ENCODE data around the gene LGALS7B. TPM values are rescaled to one million over a fixed set of nuclear protein-coding genes. Genes with fewer than 3 reads are reported as not detected.

LGALS7B gene
- total and polyA plus RNA-seq, 2 experiments from 2014 or later = 2.4 to 6.6 TPM

DNA sequence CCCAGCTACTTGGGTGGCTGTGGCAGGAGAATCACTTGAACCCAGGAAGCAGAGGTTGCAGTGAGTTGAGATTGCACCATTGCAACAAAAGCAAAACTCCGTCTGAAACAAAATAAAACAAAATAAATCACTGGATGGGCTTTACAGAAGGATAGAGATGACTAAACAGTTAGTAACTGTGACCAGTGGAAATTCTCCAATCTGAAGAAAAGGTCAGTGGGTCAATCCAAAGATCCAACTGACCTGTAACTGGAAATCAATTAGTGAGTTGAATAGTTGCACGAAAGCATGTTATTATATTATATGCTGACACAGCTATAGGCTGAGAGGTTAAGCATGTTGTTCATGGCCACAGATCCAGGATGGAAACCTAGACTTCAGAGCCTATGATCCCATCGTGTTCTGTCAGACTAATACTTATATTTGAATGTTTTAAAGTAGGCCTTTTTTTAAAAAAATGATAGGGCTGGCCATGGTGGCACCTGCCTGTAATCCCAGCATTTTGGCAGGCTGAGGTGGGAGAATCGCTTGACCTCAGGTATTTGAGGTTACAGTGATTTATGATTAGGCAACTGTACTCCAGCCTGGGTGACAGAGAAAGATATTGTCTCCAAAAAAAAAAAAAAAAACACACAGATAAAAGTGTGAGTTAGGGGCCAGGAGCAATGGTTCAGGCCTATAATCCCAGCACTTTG is 41.2 kb downstream of the LGALS7B start:
- Mint-ChIP-seq H3K4me1 (peaks cover 25% of the 10 kb centered on the region), H3K36me3 (ENCODE audit: low read depth) (peaks cover 38% of the 10 kb centered on the region), H3K9me3 (no peaks in the 10 kb centered on the region), H3K27ac (no peak overlapping the region), H3K4me3 (peak overlapping the region; percentile 78), H3K27me3 (ENCODE audit: insufficient read depth, low read depth, poor library complexity) (peaks cover 11% of the 10 kb centered on the region)
- Histone ChIP-seq H3K79me2 (replicated peaks; ENCODE audit: insufficient read depth) (peaks cover 9% of the 10 kb centered on the region; the same call in 1 of the 2 replicates), H3K9me2 (ENCODE audit: insufficient read depth) (no peaks in the 10 kb centered on the region), H3K4me2 (no peak overlapping the region), H3K27me3 (ENCODE audit: insufficient read depth) (no peaks in the 10 kb centered on the region), H3F3A (replicated peaks; ENCODE audit: low read depth) (peaks cover 29% of the 10 kb centered on the region), H3K36me3 (ENCODE audit: insufficient read depth) (peaks cover 5% of the 10 kb centered on the region), H2AFZ (no peak overlapping the region), H3K4me3 (peak overlapping the region; percentile 80; the same call in 1 of the 2 replicates), H3K4me1 (ENCODE audit: insufficient read depth) (peaks cover 23% of the 10 kb centered on the region), H3K27ac (ENCODE audit: low read depth) (no peak overlapping the region), H4K20me1 (replicated peaks; ENCODE audit: insufficient read depth) (peaks cover 10% of the 10 kb centered on the region; the same call in 1 of the 2 replicates)
- TF ChIP-seq, protein P1, sequence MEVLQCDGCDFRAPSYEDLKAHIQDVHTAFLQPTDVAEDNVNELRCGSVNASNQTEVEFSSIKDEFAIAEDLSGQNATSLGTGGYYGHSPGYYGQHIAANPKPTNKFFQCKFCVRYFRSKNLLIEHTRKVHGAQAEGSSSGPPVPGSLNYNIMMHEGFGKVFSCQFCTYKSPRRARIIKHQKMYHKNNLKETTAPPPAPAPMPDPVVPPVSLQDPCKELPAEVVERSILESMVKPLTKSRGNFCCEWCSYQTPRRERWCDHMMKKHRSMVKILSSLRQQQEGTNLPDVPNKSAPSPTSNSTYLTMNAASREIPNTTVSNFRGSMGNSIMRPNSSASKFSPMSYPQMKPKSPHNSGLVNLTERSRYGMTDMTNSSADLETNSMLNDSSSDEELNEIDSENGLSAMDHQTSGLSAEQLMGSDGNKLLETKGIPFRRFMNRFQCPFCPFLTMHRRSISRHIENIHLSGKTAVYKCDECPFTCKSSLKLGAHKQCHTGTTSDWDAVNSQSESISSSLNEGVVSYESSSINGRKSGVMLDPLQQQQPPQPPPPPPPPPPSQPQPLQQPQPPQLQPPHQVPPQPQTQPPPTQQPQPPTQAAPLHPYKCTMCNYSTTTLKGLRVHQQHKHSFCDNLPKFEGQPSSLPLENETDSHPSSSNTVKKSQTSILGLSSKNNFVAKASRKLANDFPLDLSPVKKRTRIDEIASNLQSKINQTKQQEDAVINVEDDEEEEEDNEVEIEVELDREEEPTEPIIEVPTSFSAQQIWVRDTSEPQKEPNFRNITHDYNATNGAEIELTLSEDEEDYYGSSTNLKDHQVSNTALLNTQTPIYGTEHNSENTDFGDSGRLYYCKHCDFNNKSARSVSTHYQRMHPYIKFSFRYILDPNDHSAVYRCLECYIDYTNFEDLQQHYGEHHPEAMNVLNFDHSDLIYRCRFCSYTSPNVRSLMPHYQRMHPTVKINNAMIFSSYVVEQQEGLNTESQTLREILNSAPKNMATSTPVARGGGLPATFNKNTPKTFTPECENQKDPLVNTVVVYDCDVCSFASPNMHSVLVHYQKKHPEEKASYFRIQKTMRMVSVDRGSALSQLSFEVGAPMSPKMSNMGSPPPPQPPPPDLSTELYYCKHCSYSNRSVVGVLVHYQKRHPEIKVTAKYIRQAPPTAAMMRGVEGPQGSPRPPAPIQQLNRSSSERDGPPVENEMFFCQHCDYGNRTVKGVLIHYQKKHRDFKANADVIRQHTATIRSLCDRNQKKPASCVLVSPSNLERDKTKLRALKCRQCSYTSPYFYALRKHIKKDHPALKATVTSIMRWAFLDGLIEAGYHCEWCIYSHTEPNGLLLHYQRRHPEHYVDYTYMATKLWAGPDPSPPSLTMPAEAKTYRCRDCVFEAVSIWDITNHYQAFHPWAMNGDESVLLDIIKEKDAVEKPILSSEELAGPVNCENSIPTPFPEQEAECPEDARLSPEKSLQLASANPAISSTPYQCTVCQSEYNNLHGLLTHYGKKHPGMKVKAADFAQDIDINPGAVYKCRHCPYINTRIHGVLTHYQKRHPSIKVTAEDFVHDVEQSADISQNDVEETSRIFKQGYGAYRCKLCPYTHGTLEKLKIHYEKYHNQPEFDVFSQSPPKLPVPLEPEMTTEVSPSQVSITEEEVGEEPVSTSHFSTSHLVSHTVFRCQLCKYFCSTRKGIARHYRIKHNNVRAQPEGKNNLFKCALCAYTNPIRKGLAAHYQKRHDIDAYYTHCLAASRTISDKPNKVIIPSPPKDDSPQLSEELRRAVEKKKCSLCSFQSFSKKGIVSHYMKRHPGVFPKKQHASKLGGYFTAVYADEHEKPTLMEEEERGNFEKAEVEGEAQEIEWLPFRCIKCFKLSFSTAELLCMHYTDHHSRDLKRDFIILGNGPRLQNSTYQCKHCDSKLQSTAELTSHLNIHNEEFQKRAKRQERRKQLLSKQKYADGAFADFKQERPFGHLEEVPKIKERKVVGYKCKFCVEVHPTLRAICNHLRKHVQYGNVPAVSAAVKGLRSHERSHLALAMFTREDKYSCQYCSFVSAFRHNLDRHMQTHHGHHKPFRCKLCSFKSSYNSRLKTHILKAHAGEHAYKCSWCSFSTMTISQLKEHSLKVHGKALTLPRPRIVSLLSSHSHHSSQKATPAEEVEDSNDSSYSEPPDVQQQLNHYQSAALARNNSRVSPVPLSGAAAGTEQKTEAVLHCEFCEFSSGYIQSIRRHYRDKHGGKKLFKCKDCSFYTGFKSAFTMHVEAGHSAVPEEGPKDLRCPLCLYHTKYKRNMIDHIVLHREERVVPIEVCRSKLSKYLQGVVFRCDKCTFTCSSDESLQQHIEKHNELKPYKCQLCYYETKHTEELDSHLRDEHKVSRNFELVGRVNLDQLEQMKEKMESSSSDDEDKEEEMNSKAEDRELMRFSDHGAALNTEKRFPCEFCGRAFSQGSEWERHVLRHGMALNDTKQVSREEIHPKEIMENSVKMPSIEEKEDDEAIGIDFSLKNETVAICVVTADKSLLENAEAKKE (CRISPR knock-in tag; IDR thresholded peaks at IDR 0.05) = no peak
- TF ChIP-seq EZH2phosphoT487 (IDR thresholded peaks at IDR 0.05; ENCODE audit: unreplicated experiment) = no peak
- no peak for TF ChIP-seq NANOG (IDR thresholded peaks at IDR 0.05; ENCODE audit: borderline replicate concordance)
- DNase-seq (ENCODE audit: low spot score) = no peak
- ATAC-seq = no peak

DNA sequence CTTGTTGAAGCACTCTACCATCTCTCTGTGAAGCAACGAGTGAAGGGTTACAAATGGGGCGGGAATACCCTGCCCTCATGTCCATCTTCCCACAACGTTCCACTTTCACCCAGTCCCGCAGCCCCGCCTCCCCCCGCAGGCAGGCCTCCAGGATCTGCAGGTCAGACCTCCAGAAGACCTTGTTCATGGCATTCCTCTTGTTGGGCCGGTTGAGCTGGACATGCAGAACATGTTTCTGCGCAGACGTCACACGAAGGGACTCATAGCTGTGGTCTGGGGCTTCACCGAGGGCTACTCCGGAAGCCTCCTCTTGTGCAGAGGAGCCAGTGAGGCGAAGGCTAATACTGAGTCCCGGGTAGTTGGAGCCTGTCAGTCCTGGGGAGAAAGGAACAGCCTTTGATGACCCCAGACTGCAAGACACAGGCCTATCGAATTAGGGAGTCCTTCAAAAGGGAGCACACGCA is 42.2 kb downstream of the LGALS7B start:
- peaks cover 8% of the 10 kb centered on the region for H3K36me3 ChIP-seq (ENCODE audit: insufficient read depth)
- H4K20me1 ChIP-seq (replicated peaks; ENCODE audit: insufficient read depth) = peaks cover 10% of the 10 kb centered on the region; the same call in 1 of the 2 replicates
- Mint-ChIP-seq H3K27ac (peak overlapping the region; percentile 68), H3K36me3 (ENCODE audit: low read depth) (peaks cover 48% of the 10 kb centered on the region), H3K9me3 (no peaks in the 10 kb centered on the region), H3K4me3 (peak overlapping the region; percentile 78), H3K27me3 (ENCODE audit: insufficient read depth, low read depth, poor library complexity) (peaks cover 12% of the 10 kb centered on the region), H3K4me1 (peaks cover 21% of the 10 kb centered on the region)
- H3K27me3 ChIP-seq (ENCODE audit: insufficient read depth) = no peaks in the 10 kb centered on the region
- H3K9me2 ChIP-seq (ENCODE audit: insufficient read depth) = no peaks in the 10 kb centered on the region
- peak overlapping the region; percentile 80 for H3K4me3 ChIP-seq
- TF ChIP-seq EZH2phosphoT487 (IDR thresholded peaks at IDR 0.05; ENCODE audit: unreplicated experiment) = no peak
- TF ChIP-seq STAT1 (IDR thresholded peaks at IDR 0.05; ENCODE audit: unreplicated experiment) = no peak
- TF ChIP-seq JUNB (IDR thresholded peaks at IDR 0.05; ENCODE audit: unreplicated experiment) = no peak
- no peak for TF ChIP-seq ZNF114 (CRISPR knock-in tag; IDR thresholded peaks at IDR 0.05)
- TF ChIP-seq ZNF331 (CRISPR knock-in tag; IDR thresholded peaks at IDR 0.05; ENCODE audit: low read depth) = no peak
- TF ChIP-seq POLR2AphosphoS5 (IDR thresholded peaks at IDR 0.05; ENCODE audit: low read depth) = no peak
- DNase-seq (ENCODE audit: low spot score) (peak; percentile 57), ATAC-seq (peak; percentile 25)
- peaks cover 38% of the 10 kb centered on the region for H3F3A ChIP-seq (replicated peaks; ENCODE audit: low read depth)
- H2AFZ ChIP-seq = peak overlapping the region; percentile 95
- peak overlapping the region; percentile 78; the same call in 1 of the 2 replicates for H3K27ac ChIP-seq (ENCODE audit: low read depth)
- H3K4me1 ChIP-seq (ENCODE audit: insufficient read depth) = peaks cover 18% of the 10 kb centered on the region
- peak overlapping the region; percentile 97 for H3K4me2 ChIP-seq
- H3K79me2 ChIP-seq (replicated peaks; ENCODE audit: insufficient read depth) = peaks cover 9% of the 10 kb centered on the region; the same call in 1 of the 2 replicates
